Hippocampal formation (tissue), 2 donors: ENCODE data around the gene DNAJB6.

Source experiments
- DNase-seq, 2 donors: peaks; one replicate each; lab custom pipeline; 2025; lab: John Stamatoyannopoulos, UW

Gene DNAJB6

DNA sequence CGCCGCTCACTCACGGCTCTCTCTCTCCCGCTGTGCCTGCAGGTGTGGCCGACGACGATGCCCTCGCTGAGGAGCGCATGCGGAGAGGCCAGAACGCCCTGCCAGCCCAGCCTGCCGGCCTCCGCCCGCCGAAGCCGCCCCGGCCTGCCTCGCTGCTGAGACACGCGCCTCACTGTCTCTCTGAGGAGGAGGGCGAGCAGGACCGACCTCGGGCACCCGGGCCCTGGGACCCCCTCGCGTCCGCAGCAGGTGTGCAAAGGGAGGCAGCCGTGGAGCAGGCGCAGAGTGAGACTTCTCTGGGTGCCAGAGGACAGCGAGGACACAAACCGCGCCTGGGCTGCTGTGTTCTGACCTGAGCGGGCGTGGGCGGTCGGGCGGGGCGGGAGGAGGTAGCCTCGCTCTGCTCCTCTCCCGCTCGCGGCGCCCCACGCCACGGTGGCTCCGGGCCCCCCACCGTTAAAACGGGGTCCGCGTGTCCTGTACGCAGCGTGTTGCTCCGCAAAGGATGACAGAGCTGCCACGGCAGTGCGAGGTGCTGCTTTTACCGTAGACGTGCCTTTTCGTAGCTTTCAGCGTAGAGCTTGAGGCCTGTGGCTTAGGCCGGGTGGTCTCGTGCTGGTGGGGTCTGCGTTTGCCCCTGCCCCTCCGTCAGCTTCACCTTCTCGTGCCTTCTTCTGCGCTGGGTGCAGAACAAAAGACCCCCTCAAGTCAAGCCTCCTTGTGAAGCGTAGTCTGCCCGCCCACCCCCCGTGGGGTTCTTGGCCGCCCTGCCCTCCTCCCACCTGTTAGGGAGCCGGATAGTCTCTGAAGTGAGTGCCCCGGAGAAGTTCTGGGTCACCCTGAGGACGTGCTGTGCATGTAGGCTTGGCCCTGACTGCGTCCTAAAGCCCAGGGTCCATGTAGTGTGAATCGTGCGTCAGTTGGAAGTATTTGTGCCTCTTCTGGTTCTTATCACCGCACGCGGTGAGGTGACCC lies 73.2 kb downstream of the DNAJB6 start:
- DNase-seq: no peak

- DNase-seq: no peak
Observed at GRCh38 chr7:157410831-157411556, 74.2 kb downstream of the DNAJB6 start.

DNA sequence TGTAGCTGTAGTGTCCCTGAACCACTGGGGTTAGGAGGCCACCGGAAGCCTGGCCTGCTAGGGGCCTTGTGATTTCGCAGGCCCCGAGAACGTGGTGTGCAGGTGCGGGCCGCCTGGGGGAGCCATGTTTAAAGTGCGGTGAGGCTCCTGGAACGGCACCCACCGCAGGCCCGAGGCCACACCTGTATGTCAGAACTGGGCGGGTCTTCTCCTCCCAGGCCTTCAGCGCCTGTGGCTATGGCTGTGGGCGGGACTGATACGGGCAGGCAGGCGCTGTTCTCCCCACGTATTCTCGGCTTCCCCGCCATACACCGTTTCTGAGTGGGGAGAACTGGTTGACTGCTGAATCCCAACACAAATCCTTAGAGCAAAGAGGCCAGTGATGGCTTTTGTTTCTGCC lies 74.8 kb downstream of the DNAJB6 start:
- no peak for DNase-seq

DNA sequence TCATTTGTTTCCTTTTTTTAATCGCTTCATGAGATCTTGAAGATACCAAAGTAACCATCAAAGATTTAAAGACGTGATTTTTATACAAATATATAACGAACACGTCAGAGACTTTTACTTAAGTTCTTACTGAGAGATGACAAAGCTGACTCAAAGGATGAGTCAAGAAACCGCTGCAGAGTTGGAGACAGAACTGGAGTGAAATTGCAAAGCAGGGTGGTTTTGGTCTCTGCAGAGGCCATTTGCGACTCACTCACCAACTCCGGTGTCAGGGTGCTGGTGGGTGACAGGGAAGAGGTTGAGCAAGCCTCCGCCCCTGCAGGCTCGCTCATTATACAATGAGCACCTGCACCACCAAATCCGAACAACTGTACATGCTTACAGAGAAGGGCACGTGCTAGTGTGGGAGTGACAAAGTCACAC lies 75.2 kb downstream of the DNAJB6 start:
- no peak for DNase-seq

DNA sequence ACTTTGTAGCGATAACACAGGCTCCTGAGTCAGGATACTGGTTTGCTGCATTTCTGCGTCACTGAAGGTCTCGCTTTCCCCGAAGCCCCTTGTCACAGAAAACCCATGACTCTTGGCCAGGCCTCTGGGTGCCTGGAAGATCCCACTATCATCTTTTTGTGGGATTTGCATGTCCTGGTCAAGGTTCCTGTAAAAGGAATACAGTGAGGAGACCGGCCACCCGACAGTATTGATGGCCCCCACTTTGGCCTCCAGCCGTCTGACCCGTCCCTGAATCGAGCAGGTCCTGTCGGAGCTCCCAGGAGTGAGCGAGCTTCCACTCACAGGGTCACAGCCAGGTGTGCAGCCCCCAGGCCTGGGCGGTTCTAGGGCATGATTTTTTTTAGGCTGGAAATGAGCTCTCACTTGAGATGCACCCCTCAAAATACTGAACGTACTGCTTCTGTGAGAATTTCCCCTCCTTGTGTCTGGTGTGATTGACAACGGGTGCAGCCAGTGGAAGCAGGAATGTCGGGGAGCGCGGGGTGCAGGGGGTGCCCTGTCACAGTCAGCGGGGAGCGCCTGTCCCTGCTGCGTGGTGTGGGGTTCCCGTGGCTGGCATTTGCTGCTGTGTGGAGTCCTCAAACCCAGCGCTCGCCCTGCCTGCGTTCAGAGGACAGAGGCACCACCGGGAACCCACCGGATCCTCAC lies 75.8 kb downstream of the DNAJB6 start:
- no peak for DNase-seq

DNA sequence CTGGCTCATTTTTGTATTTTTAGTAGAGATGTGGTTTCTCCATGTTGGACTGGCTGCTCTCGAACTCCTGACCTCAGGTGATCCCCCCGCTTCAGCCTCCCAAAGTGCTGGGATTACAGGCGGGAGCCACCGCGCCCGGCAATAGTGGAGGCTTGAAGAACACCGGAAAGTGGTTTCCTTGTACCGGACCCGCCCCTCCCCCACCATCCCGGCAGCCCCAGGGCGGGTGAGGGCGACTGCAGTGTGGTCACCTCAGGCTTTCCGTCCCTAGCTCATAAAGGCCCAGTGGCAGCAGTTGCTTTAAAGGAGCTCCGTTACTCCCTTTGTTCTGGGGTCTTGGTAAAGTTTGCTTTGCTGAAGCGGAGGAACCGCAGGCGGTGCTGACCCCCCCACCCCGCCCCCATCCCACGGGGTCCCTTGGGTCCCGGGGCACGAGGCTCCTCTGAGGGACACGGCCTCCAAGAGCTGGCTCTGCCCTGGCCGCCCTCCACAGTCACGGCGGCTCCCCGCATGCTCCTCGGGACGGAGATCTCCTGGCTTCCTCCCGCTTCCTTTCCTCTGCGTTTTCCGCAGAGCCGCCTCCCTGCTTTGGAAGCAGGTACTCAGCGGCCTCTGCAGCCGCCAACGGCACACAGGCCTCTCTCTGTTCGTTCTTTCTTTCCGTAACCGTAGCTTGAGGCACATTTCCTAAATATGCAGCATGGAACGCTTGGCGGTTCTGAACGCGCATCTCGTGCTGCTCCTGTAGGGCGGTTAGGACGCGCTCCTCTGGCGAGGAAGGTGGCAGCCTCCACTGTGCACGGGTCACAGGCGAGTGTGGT lies 77.3 kb downstream of the DNAJB6 start:
- no peak for DNase-seq

GRCh38 chr7:157414702-157415096 lies 77.9 kb downstream of the DNAJB6 start:
- DNase-seq: no peak

DNA sequence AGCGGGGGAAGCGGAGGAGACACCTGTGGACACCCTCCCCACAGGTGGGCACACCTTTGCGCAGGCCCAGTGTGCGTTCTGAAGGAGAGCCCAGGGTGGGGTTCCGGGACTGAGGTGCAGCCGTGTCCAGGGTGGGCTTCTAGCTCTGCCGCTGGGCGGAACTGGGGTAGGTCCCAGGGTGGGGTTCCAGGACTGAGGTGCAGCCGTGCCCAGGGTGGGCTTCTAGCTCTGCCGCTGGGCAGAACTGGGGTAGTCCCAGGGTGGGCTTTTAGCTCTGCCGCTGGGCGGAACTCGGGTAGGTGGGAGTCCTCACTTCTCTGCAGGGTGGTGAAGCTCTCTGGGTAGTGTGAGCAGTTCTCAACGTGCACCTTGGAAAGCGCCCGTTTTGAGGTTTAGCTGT lies 78.7 kb downstream of the DNAJB6 start:
- DNase-seq: no peak

GRCh38 chr7:157416011-157416410 lies 79.2 kb downstream of the DNAJB6 start:
- DNase-seq: no peak

DNA sequence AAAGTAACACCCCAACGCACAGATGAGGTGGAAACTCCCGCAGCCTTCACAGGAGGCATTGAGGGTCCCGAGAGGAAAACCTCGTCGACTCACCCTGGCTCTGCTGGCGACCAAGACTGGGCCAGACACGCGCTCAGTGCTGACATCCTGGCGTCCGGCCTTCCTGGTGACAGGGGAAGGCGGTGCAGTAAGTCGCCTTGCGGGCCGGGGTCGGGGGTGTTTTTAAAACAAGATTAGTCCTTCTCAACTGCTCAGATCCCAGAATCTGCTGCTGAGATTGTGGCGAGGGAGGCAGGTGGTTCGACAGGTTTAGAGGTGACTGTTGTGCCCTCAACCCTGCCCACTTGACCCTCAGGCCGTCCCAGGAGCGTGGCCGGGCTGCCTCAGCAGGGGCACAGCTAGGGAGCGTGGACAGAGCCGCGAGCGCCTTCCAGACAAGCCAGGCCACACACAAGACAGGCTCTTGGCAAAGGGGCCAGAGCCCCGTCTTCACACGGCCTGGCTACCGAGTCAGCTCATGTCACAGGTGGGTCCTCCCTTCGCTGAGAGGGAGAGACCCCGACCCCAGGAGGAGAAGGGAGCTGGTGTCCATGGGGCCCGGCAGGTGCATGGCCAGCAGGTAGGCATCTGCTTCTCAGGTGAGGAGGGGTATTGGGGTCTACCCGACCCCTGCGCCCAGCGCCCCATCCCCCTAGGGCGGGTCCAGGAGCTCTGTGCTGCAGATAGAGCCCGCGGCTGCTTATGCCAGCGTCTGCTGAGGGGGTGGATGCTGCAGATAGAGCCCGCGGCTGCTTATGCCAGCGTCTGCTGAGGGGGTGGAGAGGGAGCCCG lies 81.6 kb downstream of the DNAJB6 start:
- no peak for DNase-seq

GRCh38 chr7:157419035-157419293 lies 82.2 kb downstream of the DNAJB6 start:
- DNase-seq: no peak

GRCh38 chr7:157422279-157422678 lies 85.5 kb downstream of the DNAJB6 start:
- no peak for DNase-seq

GRCh38 chr7:157423348-157423747 lies 86.5 kb downstream of the DNAJB6 start:
- no peak for DNase-seq

- no peak for DNase-seq
Observed at GRCh38 chr7:157423886-157424565, 87.2 kb downstream of the DNAJB6 start.

DNA sequence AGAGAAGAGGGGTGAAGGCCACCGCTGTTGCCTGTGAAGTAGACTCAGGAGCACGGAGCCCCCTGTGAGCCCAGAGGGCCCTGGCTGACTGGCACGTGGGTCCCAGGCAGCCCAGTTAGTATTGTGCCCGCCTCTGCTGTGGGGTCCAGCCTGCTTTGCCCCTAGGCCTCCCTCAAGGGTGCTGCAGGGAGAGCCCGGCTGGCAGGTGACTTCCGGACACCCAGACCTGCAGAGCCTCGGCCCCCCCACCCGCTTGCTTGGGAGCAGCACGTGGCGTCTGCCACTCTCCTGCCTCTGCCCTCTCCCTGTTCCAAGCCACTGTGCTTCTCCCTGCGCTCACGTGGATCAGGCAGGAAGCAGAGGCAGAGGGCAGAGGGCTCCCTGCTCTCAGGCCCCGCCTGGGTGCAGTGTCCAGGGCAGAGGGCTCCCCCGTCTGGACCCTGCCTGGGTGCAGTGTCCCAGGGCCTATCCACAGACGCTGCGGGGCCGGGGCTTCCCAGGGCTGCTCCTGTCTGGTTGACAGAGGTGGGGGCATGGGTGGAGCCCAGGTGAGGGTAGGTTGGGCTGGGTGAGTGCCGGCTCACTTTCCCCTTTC lies 88.4 kb downstream of the DNAJB6 start:
- no peak for DNase-seq

DNA sequence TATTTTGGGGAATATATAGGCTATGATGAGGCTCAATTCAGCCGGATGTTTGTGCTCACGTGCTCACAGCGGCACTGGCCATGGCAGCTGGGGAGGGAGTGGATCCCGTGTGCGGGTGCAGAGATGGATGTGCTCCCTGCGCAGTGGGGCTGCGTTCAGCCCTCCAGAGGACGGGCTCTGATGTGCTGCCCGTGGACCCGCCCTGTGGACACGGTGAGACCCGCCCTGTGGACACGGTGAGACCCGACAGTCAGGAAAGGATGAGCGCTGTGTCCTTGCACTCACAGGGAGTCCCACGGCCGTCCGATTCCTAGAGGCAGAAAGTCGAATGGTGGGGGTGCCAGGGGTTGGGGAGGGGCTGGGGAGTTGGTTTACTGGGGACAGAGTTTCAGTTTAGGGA lies 89.0 kb downstream of the DNAJB6 start:
- DNase-seq: no peak

- no peak for DNase-seq
Observed at GRCh38 chr7:157426463-157427301, 89.9 kb downstream of the DNAJB6 start.

DNA sequence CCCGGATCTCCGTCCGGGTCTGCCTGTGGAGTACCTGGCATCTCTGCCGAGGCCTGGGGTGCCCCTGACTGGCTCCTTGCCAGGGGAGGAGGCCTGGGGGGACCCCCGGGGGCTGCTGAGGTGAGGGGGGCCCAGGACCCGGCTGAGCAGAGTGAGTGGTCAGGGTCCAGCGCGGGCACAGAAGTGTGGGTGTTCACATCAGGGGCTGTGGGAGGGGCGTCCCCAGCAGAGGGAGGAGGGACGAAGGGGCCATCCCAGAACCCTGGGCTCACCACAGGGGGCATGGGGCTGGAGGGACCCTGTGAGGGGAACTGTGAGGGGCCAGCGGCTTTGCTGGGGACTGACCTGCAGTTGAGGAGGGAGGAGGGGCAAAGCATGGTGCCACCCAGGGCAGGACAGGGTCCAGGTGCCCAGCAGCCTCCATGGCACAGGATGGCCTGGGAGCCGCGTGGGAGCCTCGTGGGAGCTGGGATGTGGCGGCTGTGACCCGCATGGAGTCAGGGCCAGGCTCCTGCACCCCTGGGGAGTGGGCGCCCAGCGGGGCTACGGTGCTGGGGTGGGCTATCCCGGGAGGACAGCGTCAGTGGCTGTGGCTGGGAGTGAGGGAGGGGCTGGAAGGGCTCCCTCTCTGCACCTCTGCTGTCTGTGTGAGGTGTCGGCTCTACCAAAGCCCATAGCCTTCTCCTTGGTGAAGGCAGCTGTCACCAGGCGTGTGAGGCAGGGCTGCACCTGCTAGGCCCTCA lies 91.2 kb downstream of the DNAJB6 start:
- no peak for DNase-seq
